ENCODE measurements around the gene USP15.

GRCh38 chr12:62400135-62400534, 139.9 kb downstream of the USP15 start:
- no peak for TF ChIP-seq CTCF (IDR thresholded peaks at IDR 0.05)
- no peak for TF ChIP-seq POLR2A (IDR thresholded peaks at IDR 0.05)
